ENCODE data around the gene RBM6. TPM values are rescaled to one million over a fixed set of nuclear protein-coding genes. Genes with fewer than 3 reads are reported as not detected.
A peak's percentile ranks its signal among the peaks of the same experiment; 100 is the strongest.

The RBM6 gene
- total and polyA plus RNA-seq, 2 of the 4 experiments (the other 2 are of a cell fraction), result 38.5 to 64.6 TPM

DNA sequence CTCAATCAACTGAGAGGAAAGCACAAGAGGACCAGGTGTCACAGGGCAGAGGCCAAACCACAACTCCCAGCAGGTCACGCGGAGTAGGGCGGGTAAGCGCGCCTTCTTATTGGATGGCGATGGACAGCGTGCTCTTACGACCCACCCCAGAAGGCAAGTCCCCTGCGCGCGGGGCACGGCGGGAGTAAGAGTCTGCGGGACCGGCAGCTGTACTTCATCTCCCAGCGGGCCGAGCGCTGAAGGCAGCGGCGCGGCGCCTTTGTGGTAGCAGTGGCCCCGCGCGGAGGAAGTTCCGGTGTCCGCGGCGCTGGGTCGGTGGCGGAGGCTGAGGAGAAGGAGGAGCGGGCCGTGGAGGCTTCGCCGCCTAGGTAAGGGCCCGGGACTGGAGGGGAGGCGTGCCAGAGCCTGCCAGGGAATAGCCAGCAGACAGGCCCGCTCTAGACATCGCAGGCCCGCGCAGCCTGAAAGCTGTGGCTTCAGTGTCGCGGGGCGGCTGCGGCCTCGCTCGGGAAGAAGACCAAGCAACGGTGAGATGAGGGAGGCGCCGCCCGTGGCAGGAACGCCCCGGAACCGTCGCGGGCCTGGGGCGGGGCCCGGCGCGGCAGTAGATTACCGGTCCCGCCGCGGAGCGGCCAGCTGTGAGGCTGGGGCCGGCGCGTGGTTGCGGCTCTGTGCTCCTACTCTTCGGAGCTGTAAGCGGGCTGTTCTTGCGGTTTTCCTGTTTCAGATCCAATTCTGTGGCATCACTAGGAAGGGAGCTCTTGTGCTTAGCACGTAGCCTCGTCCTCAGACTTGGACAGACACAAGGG, at the start of gene RBM6 (continued):
- no peak for TF ChIP-seq MAFK (IDR thresholded peaks at IDR 0.05; ENCODE audit: low read depth, low read length)
- TF ChIP-seq RFX5 (IDR thresholded peaks at IDR 0.05; ENCODE audit: low read depth, low read length), result no peak
- TF ChIP-seq, protein P1, sequence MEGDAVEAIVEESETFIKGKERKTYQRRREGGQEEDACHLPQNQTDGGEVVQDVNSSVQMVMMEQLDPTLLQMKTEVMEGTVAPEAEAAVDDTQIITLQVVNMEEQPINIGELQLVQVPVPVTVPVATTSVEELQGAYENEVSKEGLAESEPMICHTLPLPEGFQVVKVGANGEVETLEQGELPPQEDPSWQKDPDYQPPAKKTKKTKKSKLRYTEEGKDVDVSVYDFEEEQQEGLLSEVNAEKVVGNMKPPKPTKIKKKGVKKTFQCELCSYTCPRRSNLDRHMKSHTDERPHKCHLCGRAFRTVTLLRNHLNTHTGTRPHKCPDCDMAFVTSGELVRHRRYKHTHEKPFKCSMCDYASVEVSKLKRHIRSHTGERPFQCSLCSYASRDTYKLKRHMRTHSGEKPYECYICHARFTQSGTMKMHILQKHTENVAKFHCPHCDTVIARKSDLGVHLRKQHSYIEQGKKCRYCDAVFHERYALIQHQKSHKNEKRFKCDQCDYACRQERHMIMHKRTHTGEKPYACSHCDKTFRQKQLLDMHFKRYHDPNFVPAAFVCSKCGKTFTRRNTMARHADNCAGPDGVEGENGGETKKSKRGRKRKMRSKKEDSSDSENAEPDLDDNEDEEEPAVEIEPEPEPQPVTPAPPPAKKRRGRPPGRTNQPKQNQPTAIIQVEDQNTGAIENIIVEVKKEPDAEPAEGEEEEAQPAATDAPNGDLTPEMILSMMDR (conservative IDR thresholded peaks at IDR 0.05; ENCODE audit: low read depth, low read length), result no peak
- TF ChIP-seq FOS (IDR thresholded peaks at IDR 0.05; ENCODE audit: low read depth, low read length), result no peak
- peak; percentile 62; the same call in 1 of the 2 replicates for TF ChIP-seq MAZ (IDR thresholded peaks at IDR 0.05; ENCODE audit: borderline replicate concordance, low read depth, low read length)
- peak; percentile 74 for TF ChIP-seq BHLHE40 (IDR thresholded peaks at IDR 0.05; ENCODE audit: low read depth, low read length)
- TF ChIP-seq RAD21 (IDR thresholded peaks at IDR 0.05; ENCODE audit: low read length), result no peak
- TF ChIP-seq NFE2L2 (IDR thresholded peaks at IDR 0.05; ENCODE audit: low read depth, low read length), result no peak
